ENCODE results near the gene THRAP3. TPM values are rescaled to one million over a fixed set of nuclear protein-coding genes. Genes with fewer than 3 reads are reported as not detected.
A peak's percentile ranks its signal among the peaks of the same experiment; 100 is the strongest.

The THRAP3 gene
- total and polyA plus RNA-seq, 2 experiments from 2014 or later: 48.6 to 92.9 TPM

- H3K4me3 ChIP-seq: no peak overlapping the region
- DNase-seq (ENCODE audit: low read depth in 1 of 2, low spot score in 1 of 2): no peak
- no peaks in the 10 kb centered on the region for H3K36me3 ChIP-seq
- no peaks in the 10 kb centered on the region for H3K27me3 ChIP-seq
- H3K4me1 ChIP-seq (ENCODE audit: low read depth): no peaks in the 10 kb centered on the region
- no peaks in the 10 kb centered on the region for H3K9me3 ChIP-seq (ENCODE audit: low read depth)
- no peak for TF ChIP-seq CTCF (IDR thresholded peaks at IDR 0.05; ENCODE audit: low read depth, low read length)
- no peak overlapping the region for H3K27ac ChIP-seq
Observed at GRCh38 chr1:36337830-36338229, 113.6 kb downstream of the THRAP3 start.

GRCh38 chr1:36339215-36339614 is 115.0 kb downstream of the THRAP3 start:
- Histone ChIP-seq H3K36me3 (no peaks in the 10 kb centered on the region), H3K27ac (peak overlapping the region; percentile 32), H3K9me3 (ENCODE audit: low read depth) (no peaks in the 10 kb centered on the region), H3K4me1 (ENCODE audit: low read depth) (no peaks in the 10 kb centered on the region), H3K4me3 (no peak overlapping the region), H3K27me3 (no peaks in the 10 kb centered on the region)
- no peak for DNase-seq (ENCODE audit: low read depth in 1 of 2, low spot score in 1 of 2)
- no peak for TF ChIP-seq CTCF (IDR thresholded peaks at IDR 0.05; ENCODE audit: low read depth, low read length)

GRCh38 chr1:36339615-36340014 is 115.4 kb downstream of the THRAP3 start:
- H3K4me3 ChIP-seq: no peak overlapping the region
- no peak for DNase-seq (ENCODE audit: low read depth in 1 of 2, low spot score in 1 of 2)
- no peaks in the 10 kb centered on the region for H3K9me3 ChIP-seq (ENCODE audit: low read depth)
- H3K27ac ChIP-seq: peak overlapping the region; percentile 32
- no peaks in the 10 kb centered on the region for H3K36me3 ChIP-seq
- no peaks in the 10 kb centered on the region for H3K27me3 ChIP-seq
- H3K4me1 ChIP-seq (ENCODE audit: low read depth): no peaks in the 10 kb centered on the region
- TF ChIP-seq CTCF (IDR thresholded peaks at IDR 0.05; ENCODE audit: low read depth, low read length): no peak

GRCh38 chr1:36341626-36342320 is 117.5 kb downstream of the THRAP3 start:
- DNase-seq (ENCODE audit: low read depth in 1 of 2, low spot score in 1 of 2): no peak
- H3K27me3 ChIP-seq: no peaks in the 10 kb centered on the region
- H3K27ac ChIP-seq: no peak overlapping the region
- no peak for TF ChIP-seq CTCF (IDR thresholded peaks at IDR 0.05; ENCODE audit: low read depth, low read length)
- no peaks in the 10 kb centered on the region for H3K9me3 ChIP-seq (ENCODE audit: low read depth)
- no peaks in the 10 kb centered on the region for H3K4me1 ChIP-seq (ENCODE audit: low read depth)
- no peak overlapping the region for H3K4me3 ChIP-seq
- no peaks in the 10 kb centered on the region for H3K36me3 ChIP-seq

- H3K36me3 ChIP-seq: no peaks in the 10 kb centered on the region
- no peak overlapping the region for H3K27ac ChIP-seq
- peak; percentile 75 for TF ChIP-seq CTCF (IDR thresholded peaks at IDR 0.05; ENCODE audit: low read depth, low read length)
Observed at GRCh38 chr1:36342426-36343185, 118.4 kb downstream of the THRAP3 start.

More at GRCh38 chr1:36342426-36343185, 118.4 kb downstream of the THRAP3 start:
- H3K9me3 ChIP-seq (ENCODE audit: low read depth): no peaks in the 10 kb centered on the region
- no peaks in the 10 kb centered on the region for H3K27me3 ChIP-seq
- DNase-seq (ENCODE audit: low read depth in 1 of 2, low spot score in 1 of 2): peak in 1 of 2 donors; percentile 73
- H3K4me1 ChIP-seq (ENCODE audit: low read depth): no peaks in the 10 kb centered on the region
- H3K4me3 ChIP-seq: no peak overlapping the region
